Gastrocnemius medialis (tissue), 4 donors: ENCODE results near the gene ARHGAP30. TPM values are rescaled to one million over a fixed set of nuclear protein-coding genes. Genes with fewer than 3 reads are reported as not detected.

Experiments used
- ATAC-seq, 2 donors: fragments of 150-250 bp; one replicate each; pipeline ENCODE4 v1.9.1; 2016
- DNase-seq, 2 donors: peaks; one replicate each; pipeline ENCODE4 v3.0.0-alpha.2; 2019
- H3K27ac ChIP-seq, 4 donors: fragments of 200-600 bp; sonication (generic); 1 replicate in 1 of 4; 2 replicates in 3 of 4; pipeline ENCODE4 v1.5.1; 2016 to 2018; ENCODE audit warnings: mild to moderate bottlenecking in 2 of 4, moderate library complexity in 1 of 4
- H3K27me3 ChIP-seq, 3 donors: fragments of 200-600 bp; sonication (generic) in 2 of 3; 1 replicate in 1 of 3; 2 replicates in 2 of 3; pipeline versions ENCODE4 v1.5.1 to v1.6.0; 2016 to 2019; ENCODE audit warnings: mild to moderate bottlenecking in 1 of 3, moderate library complexity in 1 of 3
- H3K36me3 ChIP-seq, 2 donors: fragments of 200-600 bp; sonication (generic) in 1 of 2; one replicate each; pipeline ENCODE4 v1.5.1; 2017 to 2018
- H3K4me1 ChIP-seq, 2 donors: fragments of 200-600 bp; sonication (generic) in 1 of 2; one replicate each; pipeline ENCODE4 v1.5.1; 2016 to 2017; ENCODE audit warnings: mild to moderate bottlenecking in 2 of 2
- H3K4me3 ChIP-seq, 4 donors: fragments of 200-600 bp; sonication (generic) in 3 of 4; 1 replicate in 1 of 4; 2 replicates in 3 of 4; pipeline ENCODE4 v1.5.1; 2016 to 2019; ENCODE audit warnings: mild to moderate bottlenecking in 2 of 4
- H3K9me3 ChIP-seq, 3 donors: fragments of 200-600 bp; sonication (generic) in 2 of 3; 1 replicate in 1 of 3; 2 replicates in 2 of 3; pipeline ENCODE4 v1.5.1; 2016 to 2019
- POLR2A ChIP-seq, 2 donors: fragments of 450-650 bp; IDR thresholded peaks; one replicate each; pipeline ENCODE4 v1.6.1; 2017; ENCODE audit warnings: antibody characterized with exemption in 2 of 2, mild to moderate bottlenecking in 2 of 2, moderate library complexity in 2 of 2
- in situ Hi-C, 4 donors: fragments of 200-750 bp; cut with MboI; loops; one replicate each; pipeline versions ENCODE4 v1.15.0 to v1.8.0; 2017; ENCODE audit warnings: low sequenced_read_pairs in 4 of 4
- intact Hi-C: fragments of 100-400 bp; cut with DNase I; formaldehyde crosslinking; loops from one replicate; pipeline ENCODE4 v1.15.1; 2023; ENCODE audit warnings: low total_unique reads
- total RNA-seq, 4 donors: library from RNA; depleted of rRNA; stranded (reverse); fragments of >200 nt; gene quantifications; one replicate each; pipeline versions ENCODE4 v1.1.0 to v1.2.3, GENCODE V29; 2016
- TF ChIP-seq, protein P1 (sequence below), 5 experiments: fragments of 450-650 bp in 3 of 5; fragments of 200-600 bp in 2 of 5; sonication (generic) in 2 of 5; IDR thresholded peaks in 4 of 5; conservative IDR thresholded peaks in 1 of 5; 1 replicate in 4 of 5; 2 replicates in 1 of 5; pipeline ENCODE4 v1.5.1; 2016 to 2019; ENCODE audit warnings: antibody characterized with exemption in 5 of 5, mild to moderate bottlenecking in 3 of 5, moderate library complexity in 3 of 5

Gene ARHGAP30
- total RNA-seq, 4 donors from 2014 or later = 0.61 to 1.6 (median 1.0) TPM

DNA sequence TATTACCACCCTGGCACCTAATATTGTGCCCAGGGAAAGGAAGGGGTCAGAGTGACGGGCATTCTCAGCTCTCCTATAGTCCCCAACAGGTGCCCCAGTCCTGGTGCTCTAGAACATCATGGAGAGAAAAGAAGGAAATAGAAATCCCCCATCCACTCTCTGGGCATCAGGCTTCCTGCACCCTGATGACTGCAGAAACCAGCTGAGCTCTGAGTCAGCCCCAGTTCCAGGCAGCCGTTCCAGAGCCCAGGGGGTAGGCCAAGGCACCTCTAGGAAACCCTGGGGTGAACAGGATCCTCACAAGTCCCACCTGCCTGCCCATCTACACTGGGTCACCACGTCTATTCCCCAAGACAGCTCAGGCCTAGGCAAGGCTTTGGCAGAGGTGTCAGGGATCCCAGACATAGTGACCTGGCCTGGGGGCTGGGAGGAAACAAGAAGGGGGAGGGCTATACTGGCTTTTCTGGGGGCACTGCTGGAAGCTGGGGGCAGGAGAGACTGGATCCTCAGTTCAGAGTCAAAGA, 19.0 kb upstream of the ARHGAP30 start:
- no peak overlapping the region for H3K27ac ChIP-seq
- intact Hi-C loops (no loop called here), in situ Hi-C loops (no loop called here)
- no peaks in the 10 kb centered on the region for H3K9me3 ChIP-seq
- H3K36me3 ChIP-seq = no peaks in the 10 kb centered on the region
- ATAC-seq = no peak
- H3K27me3 ChIP-seq = no peaks in the 10 kb centered on the region
- DNase-seq = no peak
- no peak overlapping the region for H3K4me3 ChIP-seq
- H3K4me1 ChIP-seq = no peaks in the 10 kb centered on the region
- TF ChIP-seq POLR2A (IDR thresholded peaks at IDR 0.05) = no peak
- TF ChIP-seq, protein P1, sequence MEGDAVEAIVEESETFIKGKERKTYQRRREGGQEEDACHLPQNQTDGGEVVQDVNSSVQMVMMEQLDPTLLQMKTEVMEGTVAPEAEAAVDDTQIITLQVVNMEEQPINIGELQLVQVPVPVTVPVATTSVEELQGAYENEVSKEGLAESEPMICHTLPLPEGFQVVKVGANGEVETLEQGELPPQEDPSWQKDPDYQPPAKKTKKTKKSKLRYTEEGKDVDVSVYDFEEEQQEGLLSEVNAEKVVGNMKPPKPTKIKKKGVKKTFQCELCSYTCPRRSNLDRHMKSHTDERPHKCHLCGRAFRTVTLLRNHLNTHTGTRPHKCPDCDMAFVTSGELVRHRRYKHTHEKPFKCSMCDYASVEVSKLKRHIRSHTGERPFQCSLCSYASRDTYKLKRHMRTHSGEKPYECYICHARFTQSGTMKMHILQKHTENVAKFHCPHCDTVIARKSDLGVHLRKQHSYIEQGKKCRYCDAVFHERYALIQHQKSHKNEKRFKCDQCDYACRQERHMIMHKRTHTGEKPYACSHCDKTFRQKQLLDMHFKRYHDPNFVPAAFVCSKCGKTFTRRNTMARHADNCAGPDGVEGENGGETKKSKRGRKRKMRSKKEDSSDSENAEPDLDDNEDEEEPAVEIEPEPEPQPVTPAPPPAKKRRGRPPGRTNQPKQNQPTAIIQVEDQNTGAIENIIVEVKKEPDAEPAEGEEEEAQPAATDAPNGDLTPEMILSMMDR (IDR thresholded peaks at IDR 0.05 in 4 of 5, conservative IDR thresholded peaks at IDR 0.05 in 1 of 5) = no peak

DNA sequence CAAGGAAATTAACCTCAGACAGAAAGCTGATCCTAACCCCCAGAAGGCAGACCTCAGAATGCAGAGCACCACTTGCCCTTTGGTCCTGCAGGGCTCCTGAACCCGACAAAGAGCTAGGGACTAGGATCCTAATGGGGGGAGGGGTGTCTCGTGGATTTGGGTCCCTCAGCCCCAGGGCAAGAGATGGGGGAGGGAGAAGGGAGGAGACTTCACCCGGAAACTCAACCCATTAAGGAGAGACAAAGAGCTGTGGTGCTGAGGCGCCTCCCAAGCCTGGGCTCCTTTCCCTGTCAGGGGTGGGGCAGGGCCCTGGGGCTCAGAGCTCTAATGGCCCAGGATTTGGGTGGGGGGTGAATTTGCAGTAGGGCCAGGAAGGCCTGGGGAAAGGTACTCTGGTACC, 16.8 kb upstream of the ARHGAP30 start:
- ATAC-seq (no peak), DNase-seq (no peak)
- intact Hi-C loops (no loop called here), in situ Hi-C loops (no loop called here)
- no peaks in the 10 kb centered on the region for H3K4me1 ChIP-seq
- H3K4me3 ChIP-seq = no peak overlapping the region
- no peak overlapping the region for H3K27ac ChIP-seq
- TF ChIP-seq POLR2A (IDR thresholded peaks at IDR 0.05) = no peak
- TF ChIP-seq, protein P1 (IDR thresholded peaks at IDR 0.05 in 4 of 5, conservative IDR thresholded peaks at IDR 0.05 in 1 of 5) = no peak
- no peaks in the 10 kb centered on the region for H3K27me3 ChIP-seq
- H3K36me3 ChIP-seq = no peaks in the 10 kb centered on the region
- no peaks in the 10 kb centered on the region for H3K9me3 ChIP-seq

DNA sequence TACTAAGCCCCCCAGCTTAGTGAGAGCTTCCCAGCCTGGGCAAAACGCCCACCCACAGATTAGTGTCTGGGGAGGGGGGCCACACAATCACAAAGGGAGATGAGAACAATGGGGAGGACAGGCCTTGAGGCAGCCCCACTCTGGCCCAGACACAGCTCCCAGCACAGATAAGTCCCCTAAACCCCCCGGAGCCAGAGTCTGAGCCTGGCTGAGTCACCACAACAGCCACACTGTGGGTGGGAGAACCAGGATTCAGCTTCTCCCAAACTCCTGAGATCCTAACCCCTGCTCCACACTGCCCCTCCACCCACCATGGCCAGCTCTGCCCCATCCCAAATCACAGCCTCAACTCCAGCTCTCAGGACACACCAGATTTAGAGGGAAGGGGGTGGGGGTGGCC, 15.5 kb upstream of the ARHGAP30 start:
- no peak overlapping the region for H3K4me3 ChIP-seq
- in situ Hi-C loops = no loop called here
- H3K27me3 ChIP-seq = no peaks in the 10 kb centered on the region
- DNase-seq (no peak), ATAC-seq (no peak)
- no peak overlapping the region for H3K27ac ChIP-seq
- H3K9me3 ChIP-seq = no peaks in the 10 kb centered on the region
- no peaks in the 10 kb centered on the region for H3K4me1 ChIP-seq
- intact Hi-C loops = no loop called here
- H3K36me3 ChIP-seq = no peaks in the 10 kb centered on the region
- TF ChIP-seq POLR2A (IDR thresholded peaks at IDR 0.05) = no peak
- TF ChIP-seq, protein P1 (IDR thresholded peaks at IDR 0.05 in 4 of 5, conservative IDR thresholded peaks at IDR 0.05 in 1 of 5) = no peak

DNA sequence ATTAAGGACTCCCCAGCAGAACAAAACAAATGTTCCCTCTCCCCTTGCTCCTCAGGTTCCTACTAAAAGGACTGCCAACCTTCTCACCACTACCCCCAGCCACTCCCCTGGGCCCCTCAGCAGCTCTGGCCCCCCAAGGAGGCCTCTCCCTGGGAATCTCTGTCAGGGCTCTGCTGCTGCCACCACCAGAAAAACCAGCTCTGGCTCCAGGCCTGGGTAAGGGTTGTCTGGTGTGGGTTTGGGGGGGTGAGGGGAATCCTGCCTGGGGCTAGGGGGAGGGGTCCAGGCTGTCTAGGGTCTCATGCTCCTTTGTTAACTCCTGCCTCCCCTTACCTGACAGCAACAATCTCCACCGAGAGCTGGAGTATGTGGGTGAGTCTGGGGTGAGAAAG, 14.9 kb upstream of the ARHGAP30 start:
- H3K4me1 ChIP-seq = no peaks in the 10 kb centered on the region
- H3K9me3 ChIP-seq = no peaks in the 10 kb centered on the region
- no peaks in the 10 kb centered on the region for H3K27me3 ChIP-seq
- H3K36me3 ChIP-seq = no peaks in the 10 kb centered on the region
- H3K4me3 ChIP-seq = no peak overlapping the region
- no peak overlapping the region for H3K27ac ChIP-seq
- DNase-seq = no peak
- no peak for TF ChIP-seq POLR2A (IDR thresholded peaks at IDR 0.05)
- TF ChIP-seq, protein P1 (IDR thresholded peaks at IDR 0.05 in 4 of 5, conservative IDR thresholded peaks at IDR 0.05 in 1 of 5) = no peak
- intact Hi-C loops (no loop called here), in situ Hi-C loops (no loop called here)
- ATAC-seq = no peak
